H1 (cell line): Measurements from ENCODE around the gene FAM241B. TPM values are rescaled to one million over a fixed set of nuclear protein-coding genes. Genes with fewer than 3 reads are reported as not detected.

Source experiments
- RAD21 ChIP-seq, 2 experiments: IDR thresholded peaks in 1 of 2; conservative IDR thresholded peaks in 1 of 2; 2 replicates each; pipeline ENCODE4 v1.6.1; 2011; ENCODE audit warnings: low read depth in 2 of 2, low read length in 2 of 2, improper control_type of control experiment in 1 of 2, inconsistent platforms in 1 of 2, mild to moderate bottlenecking in 1 of 2, moderate library complexity in 1 of 2
- RBBP5 ChIP-seq: IDR thresholded peaks from 2 replicates; pipeline ENCODE4 v1.7.1; 2012; ENCODE audit warnings: low read depth, mild to moderate bottlenecking, inconsistent platforms, low read length, moderate library complexity, borderline replicate concordance
- TCF12 ChIP-seq: IDR thresholded peaks from 2 replicates; pipeline ENCODE4 v1.6.1; 2011; ENCODE audit warnings: low read depth, mild to moderate bottlenecking, low read length
- polyA plus RNA-seq, 7 experiments: library from polyadenylated mRNA; depleted of rRNA in 3 of 7; stranded (reverse) in 5 of 7; unstranded in 2 of 7; fragments of >200 nt in 5 of 7; fragments of 200-250 nt in 2 of 7; gene quantifications; 1 replicate in 5 of 7; 2 replicates in 1 of 7; 4 replicates in 1 of 7; pipeline versions ENCODE4 v1.2.1 to v1.2.3, GENCODE V29; 2011 to 2013; ENCODE audit warnings: missing spikeins in 2 of 7, mixed read lengths in 2 of 7
- total RNA-seq: library from RNA; stranded (reverse); fragmentation: NEBNext Ultra II Directional; extraction: Animal tissue kit (Norgen Biotek cat#: 25700); gene quantifications from 2 replicates; pipeline ENCODE4 v1.2.1, GENCODE V29; 2021

The FAM241B gene
- total and polyA plus RNA-seq, 2 of the 8 experiments (the other 6 are each of a cell fraction or from before 2014, with no cell fraction given), result 19.3 to 30.1 TPM

- no peak for TF ChIP-seq RBBP5
- no peak for TF ChIP-seq TCF12
- no peak for TF ChIP-seq RAD21 (IDR thresholded peaks at IDR 0.05 in 1 of 2, conservative IDR thresholded peaks at IDR 0.05 in 1 of 2; ENCODE audit: low read depth in 2 of 2, low read length in 2 of 2)
These were observed 3.9 kb downstream of the FAM241B start (continued) for GRCh38 chr10:69633673-69634635.
